Measurements from ENCODE around the gene CADM2. TPM values are rescaled to one million over a fixed set of nuclear protein-coding genes. Genes with fewer than 3 reads are reported as not detected.
"Not testable (repeated sequence)": the region's sequence is repeated elsewhere in the genome, so short reads cannot be mapped to it uniquely, and the experiment has no call there.

CADM2 gene
- total RNA-seq, 1 donor from 2014 or later, result 6.8 TPM

GRCh38 chr3:85102781-85103180, 144.0 kb downstream of the CADM2 start:
- Histone ChIP-seq H3K27ac (no peak overlapping the region), H4K20me1 (ENCODE audit: low read depth) (no peaks in the 10 kb centered on the region), H3K9ac (no peak overlapping the region), H3K79me2 (ENCODE audit: low read depth) (no peaks in the 10 kb centered on the region), H3F3A (ENCODE audit: low read depth) (no peaks in the 10 kb centered on the region), H3K27me3 (no peaks in the 10 kb centered on the region), H3K9me3 (ENCODE audit: low read depth) (no peaks in the 10 kb centered on the region), H3K4me3 (no peak overlapping the region), H3K4me2 (no peak overlapping the region), H3K4me1 (no peaks in the 10 kb centered on the region), H3K36me3 (no peaks in the 10 kb centered on the region), H2AFZ (replicated peaks) (no peak overlapping the region)
- Mint-ChIP-seq H3K27me3 (ENCODE audit: insufficient read depth, low read depth) (peaks cover 2% of the 10 kb centered on the region), H3K36me3 (no peaks in the 10 kb centered on the region), H3K9me3 (no peaks in the 10 kb centered on the region), H3K4me3 (no peak overlapping the region), H3K4me1 (no peaks in the 10 kb centered on the region), H3K27ac (no peak overlapping the region)
- DNase-seq (ENCODE audit: low spot score), result no peak
- no peak for TF ChIP-seq EZH2phosphoT487 (IDR thresholded peaks at IDR 0.05)
- TF ChIP-seq EZH2 (IDR thresholded peaks at IDR 0.05), result no peak
- TF ChIP-seq, protein P1, sequence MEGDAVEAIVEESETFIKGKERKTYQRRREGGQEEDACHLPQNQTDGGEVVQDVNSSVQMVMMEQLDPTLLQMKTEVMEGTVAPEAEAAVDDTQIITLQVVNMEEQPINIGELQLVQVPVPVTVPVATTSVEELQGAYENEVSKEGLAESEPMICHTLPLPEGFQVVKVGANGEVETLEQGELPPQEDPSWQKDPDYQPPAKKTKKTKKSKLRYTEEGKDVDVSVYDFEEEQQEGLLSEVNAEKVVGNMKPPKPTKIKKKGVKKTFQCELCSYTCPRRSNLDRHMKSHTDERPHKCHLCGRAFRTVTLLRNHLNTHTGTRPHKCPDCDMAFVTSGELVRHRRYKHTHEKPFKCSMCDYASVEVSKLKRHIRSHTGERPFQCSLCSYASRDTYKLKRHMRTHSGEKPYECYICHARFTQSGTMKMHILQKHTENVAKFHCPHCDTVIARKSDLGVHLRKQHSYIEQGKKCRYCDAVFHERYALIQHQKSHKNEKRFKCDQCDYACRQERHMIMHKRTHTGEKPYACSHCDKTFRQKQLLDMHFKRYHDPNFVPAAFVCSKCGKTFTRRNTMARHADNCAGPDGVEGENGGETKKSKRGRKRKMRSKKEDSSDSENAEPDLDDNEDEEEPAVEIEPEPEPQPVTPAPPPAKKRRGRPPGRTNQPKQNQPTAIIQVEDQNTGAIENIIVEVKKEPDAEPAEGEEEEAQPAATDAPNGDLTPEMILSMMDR (IDR thresholded peaks at IDR 0.05), result no peak

GRCh38 chr3:85110393-85110792, 151.6 kb downstream of the CADM2 start:
- no peaks in the 10 kb centered on the region for H3K27me3 ChIP-seq
- Mint-ChIP-seq H3K9me3 (no peaks in the 10 kb centered on the region), H3K4me3 (no peak overlapping the region), H3K27me3 (ENCODE audit: insufficient read depth, low read depth) (no peaks in the 10 kb centered on the region), H3K27ac (no peak overlapping the region), H3K4me1 (no peaks in the 10 kb centered on the region), H3K36me3 (no peaks in the 10 kb centered on the region)
- no peaks in the 10 kb centered on the region for H3K79me2 ChIP-seq (ENCODE audit: low read depth)
- no peaks in the 10 kb centered on the region for H3K9me3 ChIP-seq (ENCODE audit: low read depth)
- H3K4me3 ChIP-seq, result no peak overlapping the region
- H4K20me1 ChIP-seq (ENCODE audit: low read depth), result no peaks in the 10 kb centered on the region
- H3K4me2 ChIP-seq, result no peak overlapping the region
- TF ChIP-seq EZH2 (IDR thresholded peaks at IDR 0.05) (no peak), EZH2phosphoT487 (IDR thresholded peaks at IDR 0.05) (no peak)
- TF ChIP-seq, protein P1 (IDR thresholded peaks at IDR 0.05), result no peak
- no peaks in the 10 kb centered on the region for H3K36me3 ChIP-seq
- no peak overlapping the region for H3K27ac ChIP-seq
- H3K4me1 ChIP-seq, result peaks cover 6% of the 10 kb centered on the region
- no peak overlapping the region for H2AFZ ChIP-seq (replicated peaks)
- H3K9ac ChIP-seq, result no peak overlapping the region
- H3F3A ChIP-seq (ENCODE audit: low read depth), result no peaks in the 10 kb centered on the region
- DNase-seq (ENCODE audit: low spot score), result no peak

DNA sequence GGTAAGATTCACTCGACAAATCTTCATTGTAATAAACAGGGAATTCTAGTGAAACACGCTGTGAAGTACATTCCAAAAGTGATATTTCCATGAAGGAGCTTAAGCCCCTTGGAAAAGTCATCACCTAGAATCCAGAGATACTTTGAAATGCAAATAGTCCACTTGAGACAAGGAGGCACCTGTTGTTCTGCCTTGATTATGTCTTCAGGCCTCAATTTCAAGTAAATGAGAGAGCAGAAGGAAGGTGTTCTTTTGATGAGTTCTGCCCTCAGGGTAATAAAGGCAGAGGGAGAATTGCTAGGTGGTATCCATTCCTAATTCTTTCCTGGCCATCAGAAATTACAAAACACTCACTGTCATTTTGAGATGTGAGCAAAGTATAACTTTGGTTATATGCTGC, 162.1 kb downstream of the CADM2 start:
- Histone ChIP-seq H3K9me3 (ENCODE audit: low read depth) (no peaks in the 10 kb centered on the region), H2AFZ (replicated peaks) (no peak overlapping the region), H3K27ac (no peak overlapping the region), H3K4me1 (no peaks in the 10 kb centered on the region), H4K20me1 (ENCODE audit: low read depth) (no peaks in the 10 kb centered on the region), H3K4me2 (no peak overlapping the region), H3K36me3 (no peaks in the 10 kb centered on the region), H3K27me3 (no peaks in the 10 kb centered on the region), H3K9ac (no peak overlapping the region), H3F3A (ENCODE audit: low read depth) (no peaks in the 10 kb centered on the region), H3K4me3 (no peak overlapping the region), H3K79me2 (ENCODE audit: low read depth) (no peaks in the 10 kb centered on the region)
- Mint-ChIP-seq H3K4me1 (no peaks in the 10 kb centered on the region), H3K27ac (no peak overlapping the region), H3K9me3 (peaks cover 2% of the 10 kb centered on the region), H3K36me3 (no peaks in the 10 kb centered on the region), H3K27me3 (ENCODE audit: insufficient read depth, low read depth) (no peaks in the 10 kb centered on the region), H3K4me3 (no peak overlapping the region)
- no peak for DNase-seq (ENCODE audit: low spot score)
- TF ChIP-seq EZH2 (IDR thresholded peaks at IDR 0.05), result no peak
- no peak for TF ChIP-seq EZH2phosphoT487 (IDR thresholded peaks at IDR 0.05)
- TF ChIP-seq, protein P1 (IDR thresholded peaks at IDR 0.05), result no peak

- H4K20me1 ChIP-seq (ENCODE audit: low read depth); H3K79me2 ChIP-seq (ENCODE audit: low read depth); H3K36me3 ChIP-seq; H3K27ac Mint-ChIP-seq; H3K4me2 ChIP-seq; H3K4me1 ChIP-seq; H3K4me1 Mint-ChIP-seq; H3K36me3 Mint-ChIP-seq; H3K9me3 Mint-ChIP-seq; H3K27me3 ChIP-seq; DNase-seq (ENCODE audit: low spot score); H3K27me3 Mint-ChIP-seq (ENCODE audit: insufficient read depth, low read depth); H3K9ac ChIP-seq; H3K9me3 ChIP-seq (ENCODE audit: low read depth); H3K4me3 Mint-ChIP-seq; H3K27ac ChIP-seq; H3F3A ChIP-seq (ENCODE audit: low read depth); H2AFZ ChIP-seq (replicated peaks); H3K4me3 ChIP-seq: not testable (repeated sequence)
These were observed 174.1 kb downstream of the CADM2 start for GRCh38 chr3:85132864-85133263.

GRCh38 chr3:85133691-85134420, 175.1 kb downstream of the CADM2 start:
- H3K4me3 ChIP-seq; H3K4me1 Mint-ChIP-seq; H3K9me3 ChIP-seq (ENCODE audit: low read depth); H3K27ac Mint-ChIP-seq; H3K4me2 ChIP-seq; H3K27ac ChIP-seq; H3K9me3 Mint-ChIP-seq; H3F3A ChIP-seq (ENCODE audit: low read depth); H4K20me1 ChIP-seq (ENCODE audit: low read depth); H3K27me3 Mint-ChIP-seq (ENCODE audit: insufficient read depth, low read depth); DNase-seq (ENCODE audit: low spot score); H3K4me3 Mint-ChIP-seq; H3K79me2 ChIP-seq (ENCODE audit: low read depth); H3K27me3 ChIP-seq; H3K36me3 ChIP-seq; H2AFZ ChIP-seq (replicated peaks); H3K9ac ChIP-seq; H3K36me3 Mint-ChIP-seq; H3K4me1 ChIP-seq: not testable (repeated sequence)

All from neural progenitor cell (in vitro differentiated cells).